Endodermal cell (in vitro differentiated cells): ENCODE results near the gene CAMK2D. TPM values are rescaled to one million over a fixed set of nuclear protein-coding genes. Genes with fewer than 3 reads are reported as not detected.

Source experiments
- DNase-seq: peaks from one replicate; pipeline ENCODE4 v3.0.0-alpha.2; 2017
- H3K27ac ChIP-seq: 2 replicates; pipeline ENCODE4 v1.5.1; 2013; ENCODE audit warnings: mild to moderate bottlenecking, low read depth, low read length, moderate library complexity
- H3K27me3 ChIP-seq: 2 replicates; pipeline ENCODE4 v1.6.1; 2013; ENCODE audit warnings: mild to moderate bottlenecking, low read length, moderate library complexity; ENCODE audit not compliant: insufficient read depth, control insufficient read depth, poor library complexity, severe bottlenecking
- H3K36me3 ChIP-seq: 2 replicates; pipeline ENCODE4 v1.7.0; 2013; ENCODE audit warnings: mild to moderate bottlenecking, low read length, moderate library complexity; ENCODE audit not compliant: control insufficient read depth, insufficient read depth
- H3K4me1 ChIP-seq: one replicate; pipeline ENCODE4 v1.7.0; 2013; ENCODE audit warnings: low read length; ENCODE audit not compliant: control insufficient read depth, insufficient read depth
- H3K4me3 ChIP-seq: 2 replicates; pipeline ENCODE4 v1.5.1; 2013; ENCODE audit warnings: mild to moderate bottlenecking, low read length, moderate library complexity
- H3K9ac ChIP-seq: 2 replicates; pipeline ENCODE4 v1.6.1; 2013; ENCODE audit warnings: mild to moderate bottlenecking, low read length, moderate library complexity; ENCODE audit not compliant: poor library complexity, severe bottlenecking; ENCODE audit errors: extremely low read depth
- H3K9me3 ChIP-seq: 2 replicates; pipeline ENCODE4 v1.6.1; 2013; ENCODE audit warnings: mild to moderate bottlenecking, low read length, moderate library complexity; ENCODE audit not compliant: control insufficient read depth
- H3K27ac Mint-ChIP-seq: 2 replicates; pipeline ENCODE4 v1.8.0; 2020; ENCODE audit warnings: mixed read lengths
- H3K27me3 Mint-ChIP-seq: 2 replicates; pipeline ENCODE4 v1.8.0; 2021; ENCODE audit warnings: mild to moderate bottlenecking, mixed read lengths; ENCODE audit not compliant: insufficient read depth
- H3K36me3 Mint-ChIP-seq: 2 replicates; pipeline ENCODE4 v1.8.0; 2020; ENCODE audit warnings: low read depth, mixed read lengths
- H3K4me1 Mint-ChIP-seq: 2 replicates; pipeline ENCODE4 v1.8.0; 2020; ENCODE audit warnings: mixed read lengths
- H3K4me3 Mint-ChIP-seq: 2 replicates; pipeline ENCODE4 v1.8.0; 2020; ENCODE audit warnings: mild to moderate bottlenecking, moderate library complexity, mixed read lengths
- H3K9me3 Mint-ChIP-seq: 2 replicates; pipeline ENCODE4 v1.8.0; 2020; ENCODE audit warnings: mild to moderate bottlenecking, mixed read lengths
- CTCF ChIP-seq: fragments of 200-600 bp; sonication (generic); conservative IDR thresholded peaks from 2 replicates; pipeline ENCODE4 v1.5.0; 2021; ENCODE audit warnings: antibody characterized with exemption, mild to moderate bottlenecking
- WGBS, 2 experiments: methylation state at CpG; one replicate each; pipeline versions ENCODE4 v1.1.5 to v1.1.7; 2013; ENCODE audit warnings: missing lambda C conversion rate in 2 of 2, mixed read lengths in 1 of 2; ENCODE audit not compliant: insufficient coverage in 1 of 2, insufficient read length in 1 of 2; 5-methylcytosine and 5-hydroxymethylcytosine counted together
- long read RNA-seq, 4 experiments: library from polyadenylated mRNA in 2 of 4; library from RNA in 1 of 4; library from capped mRNA in 1 of 4; stranded (forward) in 3 of 4; unstranded in 1 of 4; transcript quantifications; one replicate each; pipeline ENCODE4 v2.0.0, GENCODE V29; 2020 to 2021; ENCODE audit warnings: inconsistent platforms in 1 of 4
- polyA plus RNA-seq, 2 experiments: library from polyadenylated mRNA; stranded (reverse); fragments of 50-300 nt; gene quantifications; one replicate each; pipeline ENCODE4 v1.2.3, GENCODE V29; 2013
- total RNA-seq, 2 donors: library from RNA; stranded (reverse); fragmentation: NEBNext Ultra II Directional in 1 of 2; extraction: Animal tissue kit (Norgen Biotek cat#: 25700) in 1 of 2; gene quantifications; 2 replicates in 1 of 2; 3 replicates in 1 of 2; pipeline ENCODE4 v1.2.1, GENCODE V29; 2021

CAMK2D gene
- 100 to 1,000 TPM in 1 of 2 donors, 10 to 100 TPM in 1; 91.1 to 120 TPM for total RNA-seq
- 44.9 TPM for polyA plus RNA-seq (2013, experiment 1 of 2)
- 44.1 TPM for polyA plus RNA-seq (2013, experiment 2 of 2)
- long read RNA-seq, experiment 1, full-length matches to known transcripts: 12 of 46 reads
- long read RNA-seq, experiment 1, partial matches to known transcripts: 4 of 46 reads
- long read RNA-seq, experiment 1, other reads (novel, unspliced or antisense): 30 of 46 reads
- long read RNA-seq, experiment 2, full-length matches to known transcripts: 131 of 198 reads
- long read RNA-seq, experiment 2, partial matches to known transcripts: 18 of 198 reads
- long read RNA-seq, experiment 2, other reads (novel, unspliced or antisense): 49 of 198 reads
- long read RNA-seq, experiment 3, full-length matches to known transcripts: 215 of 272 reads
- long read RNA-seq, experiment 3, partial matches to known transcripts: 35 of 272 reads
- long read RNA-seq, experiment 3, other reads (novel, unspliced or antisense): 22 of 272 reads
- long read RNA-seq, experiment 4, full-length matches to known transcripts: 4 of 12 reads
- long read RNA-seq, experiment 4, partial matches to known transcripts: 6 of 12 reads
- long read RNA-seq, experiment 4, other reads (novel, unspliced or antisense): 2 of 12 reads

DNA sequence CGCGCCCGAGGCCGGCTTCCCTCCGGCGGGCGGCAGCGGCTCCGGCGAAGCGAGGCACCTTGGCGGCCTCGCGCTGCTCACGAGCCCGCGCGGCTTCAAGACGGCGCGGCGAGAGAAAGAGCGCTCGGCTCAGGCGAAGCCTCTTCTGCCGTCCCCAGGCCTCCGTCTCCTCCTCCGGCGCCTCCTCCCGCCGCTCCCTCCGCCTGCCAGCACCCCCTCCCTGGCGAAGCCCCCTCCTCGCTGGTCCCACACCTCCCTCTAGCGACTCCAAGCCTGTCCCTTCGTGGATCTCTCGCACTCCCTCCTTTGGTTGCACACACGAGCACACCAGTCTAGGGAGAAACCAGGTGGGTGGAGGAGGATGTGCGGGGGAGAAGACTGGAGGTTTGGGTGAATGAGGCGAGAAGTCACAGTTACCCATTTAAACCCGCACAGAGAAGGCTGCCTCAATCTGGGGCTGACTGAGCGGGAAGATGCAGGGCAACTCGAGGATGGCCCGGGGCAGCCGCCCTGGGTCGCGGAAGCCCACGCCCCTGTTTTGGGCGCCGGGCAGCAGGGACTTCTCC lies at the start of gene CAMK2D:
TSS of gene CAMK2D (minus strand) at position 119 of the 566 bp plus-strand sequence. CDS start 670 bp downstream, outside the sequence.
- WGBS, 2 experiments: 0 to 1% methylated on average over 14 to 50 of the region's 50 CpGs
- Mint-ChIP-seq H3K27ac (peak within 1 kb of the TSS; percentile 99), H3K4me1 (peaks cover 51% of the 10 kb centered on the region), H3K27me3 (no peaks in the 10 kb centered on the region), H3K36me3 (peaks cover 6% of the 10 kb centered on the region), H3K4me3 (peak within 1 kb of the TSS; percentile 91), H3K9me3 (no peaks in the 10 kb centered on the region)
- Histone ChIP-seq H3K4me3 (peak within 1 kb of the TSS; percentile 93), H3K27ac (peak within 1 kb of the TSS; percentile 95), H3K27me3 (no peaks in the 10 kb centered on the region), H3K4me1 (peaks cover 23% of the 10 kb centered on the region), H3K36me3 (peaks cover 14% of the 10 kb centered on the region), H3K9ac (peak within 1 kb of the TSS; percentile 89), H3K9me3 (no peaks in the 10 kb centered on the region)
- peak; percentile 88 for DNase-seq
- TF ChIP-seq CTCF: peak; percentile 54

DNA sequence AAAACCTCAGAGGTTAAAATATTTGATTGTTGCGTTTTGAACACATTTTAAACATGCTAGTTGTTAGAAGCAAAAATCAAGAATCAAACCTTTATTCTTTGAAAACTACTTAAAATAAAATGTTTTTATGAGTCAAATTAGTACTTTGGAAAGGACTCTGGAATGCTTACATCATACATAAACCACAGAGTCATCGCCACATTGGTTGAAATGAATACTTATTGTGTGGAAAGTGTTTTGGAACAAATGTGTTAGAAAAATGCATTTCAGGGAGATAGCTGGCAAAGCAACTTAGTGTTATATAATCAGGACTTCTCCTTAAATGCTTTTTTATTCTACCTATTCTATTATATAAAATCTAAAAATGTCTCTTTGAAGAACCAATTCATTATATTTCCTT lies 49.4 kb upstream of the CAMK2D start:
- Histone ChIP-seq H3K9ac (no peak overlapping the region), H3K9me3 (no peaks in the 10 kb centered on the region), H3K36me3 (no peaks in the 10 kb centered on the region), H3K27ac (no peak overlapping the region), H3K4me3 (no peak overlapping the region), H3K4me1 (no peaks in the 10 kb centered on the region), H3K27me3 (no peaks in the 10 kb centered on the region)
- no peaks in the 10 kb centered on the region for H3K4me1 Mint-ChIP-seq
- no peak for TF ChIP-seq CTCF
- no peak overlapping the region for H3K4me3 Mint-ChIP-seq
- 67% methylated on average over 1 of the region's 2 CpGs; no CpG with 5 or more reads in 1 of the 2 experiments for WGBS, 2 experiments
- no peak overlapping the region for H3K27ac Mint-ChIP-seq
- DNase-seq: no peak
- H3K27me3 Mint-ChIP-seq: no peaks in the 10 kb centered on the region
- no peaks in the 10 kb centered on the region for H3K36me3 Mint-ChIP-seq
- no peaks in the 10 kb centered on the region for H3K9me3 Mint-ChIP-seq

DNA sequence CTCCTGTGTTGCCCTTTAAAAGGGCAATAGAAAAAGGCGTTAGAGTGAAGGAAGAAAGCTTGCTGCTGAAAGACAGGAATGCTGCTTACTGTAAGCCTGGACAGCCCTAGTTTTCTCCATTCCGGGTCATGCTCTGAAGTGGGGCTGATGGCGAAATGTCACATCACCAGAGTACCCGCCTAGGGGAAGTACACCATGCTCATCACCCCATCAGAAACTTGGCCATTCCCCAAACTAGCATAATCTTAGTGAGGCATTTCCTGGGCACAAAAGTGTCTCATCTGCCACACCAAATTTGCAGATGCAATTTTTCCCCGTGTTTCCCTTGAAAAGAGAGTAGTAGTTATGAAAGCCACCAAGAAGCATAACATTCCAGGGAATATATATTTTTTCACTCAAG lies 47.8 kb upstream of the CAMK2D start:
- H3K27ac Mint-ChIP-seq: no peak overlapping the region
- no peaks in the 10 kb centered on the region for H3K36me3 Mint-ChIP-seq
- Histone ChIP-seq H3K36me3 (no peaks in the 10 kb centered on the region), H3K4me3 (no peak overlapping the region), H3K9ac (no peak overlapping the region), H3K27me3 (no peaks in the 10 kb centered on the region), H3K4me1 (no peaks in the 10 kb centered on the region), H3K9me3 (no peaks in the 10 kb centered on the region), H3K27ac (no peak overlapping the region)
- H3K9me3 Mint-ChIP-seq: no peaks in the 10 kb centered on the region
- H3K4me1 Mint-ChIP-seq: no peaks in the 10 kb centered on the region
- no peak overlapping the region for H3K4me3 Mint-ChIP-seq
- no peak for DNase-seq
- no peaks in the 10 kb centered on the region for H3K27me3 Mint-ChIP-seq
- WGBS, 2 experiments: 88 to 94% methylated on average over 3 to 5 of the region's 5 CpGs
- no peak for TF ChIP-seq CTCF
